ENCODE data around the gene HJV. TPM values are rescaled to one million over a fixed set of nuclear protein-coding genes. Genes with fewer than 3 reads are reported as not detected.

Gene HJV
- total and polyA plus RNA-seq, 9 donors, result not detected

DNA sequence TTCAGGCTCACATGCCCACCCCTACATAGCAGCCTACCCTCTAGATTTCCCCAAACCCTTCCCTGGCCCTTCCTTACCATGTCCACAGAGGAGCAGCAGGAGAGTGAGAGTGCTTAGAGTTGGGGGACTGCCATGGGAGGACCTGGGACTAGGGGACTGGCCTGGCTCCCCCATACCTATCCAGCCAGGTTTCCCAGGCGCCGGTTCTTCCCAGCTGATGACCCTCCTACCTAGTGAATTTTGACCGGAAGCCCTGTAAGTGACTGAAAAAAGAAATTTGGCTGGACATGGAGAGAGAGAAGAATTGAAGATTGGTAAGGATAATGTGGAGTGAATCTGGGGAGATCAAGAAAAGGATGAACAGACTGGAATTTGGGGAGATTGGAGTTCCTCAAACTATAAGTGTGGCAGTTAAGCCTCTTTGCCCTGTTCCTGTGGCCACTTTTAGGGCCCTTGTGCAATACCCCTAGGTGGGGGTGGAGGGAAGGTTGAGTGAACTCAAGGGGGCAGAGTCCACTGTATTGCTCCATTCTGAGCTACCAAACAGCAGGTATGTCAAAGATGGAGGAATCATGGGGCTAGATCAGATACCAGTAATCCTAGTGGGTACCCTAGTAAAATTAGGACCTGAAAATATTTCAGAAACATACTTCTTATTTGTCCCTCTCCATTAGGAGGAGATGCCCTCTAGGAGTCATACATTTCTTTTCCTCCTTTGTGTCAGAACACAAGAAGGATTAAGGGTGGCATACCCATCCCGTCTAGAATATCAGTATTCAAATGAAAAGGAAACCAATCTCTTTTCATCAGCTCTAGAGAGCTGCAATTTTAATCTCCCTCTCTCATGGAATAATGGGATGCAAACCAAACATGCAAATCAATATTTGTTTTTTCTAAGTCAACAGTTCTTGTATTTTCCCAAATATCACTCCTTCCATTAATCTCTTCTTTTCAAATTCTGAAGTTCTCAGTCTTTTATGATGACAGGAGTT lies 1.2 kb downstream of the HJV start:
- H3K4me1 ChIP-seq (ENCODE audit: insufficient read depth), result peaks cover 2% of the 10 kb centered on the region
- no peaks in the 10 kb centered on the region for H3K27me3 ChIP-seq
- TF ChIP-seq POLR2A (IDR thresholded peaks at IDR 0.05) (no peak), EP300 (IDR thresholded peaks at IDR 0.05) (no peak)
- TF ChIP-seq, protein P1, sequence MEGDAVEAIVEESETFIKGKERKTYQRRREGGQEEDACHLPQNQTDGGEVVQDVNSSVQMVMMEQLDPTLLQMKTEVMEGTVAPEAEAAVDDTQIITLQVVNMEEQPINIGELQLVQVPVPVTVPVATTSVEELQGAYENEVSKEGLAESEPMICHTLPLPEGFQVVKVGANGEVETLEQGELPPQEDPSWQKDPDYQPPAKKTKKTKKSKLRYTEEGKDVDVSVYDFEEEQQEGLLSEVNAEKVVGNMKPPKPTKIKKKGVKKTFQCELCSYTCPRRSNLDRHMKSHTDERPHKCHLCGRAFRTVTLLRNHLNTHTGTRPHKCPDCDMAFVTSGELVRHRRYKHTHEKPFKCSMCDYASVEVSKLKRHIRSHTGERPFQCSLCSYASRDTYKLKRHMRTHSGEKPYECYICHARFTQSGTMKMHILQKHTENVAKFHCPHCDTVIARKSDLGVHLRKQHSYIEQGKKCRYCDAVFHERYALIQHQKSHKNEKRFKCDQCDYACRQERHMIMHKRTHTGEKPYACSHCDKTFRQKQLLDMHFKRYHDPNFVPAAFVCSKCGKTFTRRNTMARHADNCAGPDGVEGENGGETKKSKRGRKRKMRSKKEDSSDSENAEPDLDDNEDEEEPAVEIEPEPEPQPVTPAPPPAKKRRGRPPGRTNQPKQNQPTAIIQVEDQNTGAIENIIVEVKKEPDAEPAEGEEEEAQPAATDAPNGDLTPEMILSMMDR (IDR thresholded peaks at IDR 0.05), result no peak
- H3K9me3 ChIP-seq, result no peaks in the 10 kb centered on the region
- no peaks in the 10 kb centered on the region for H3K36me3 ChIP-seq
- no peak overlapping the region for H3K27ac ChIP-seq
- WGBS, 3 donors, result 84 to 86% (median 85%) methylated on average over 4 of the region's 4 CpGs
- DNase-seq, result no peak
- no peak overlapping the region for H3K4me3 ChIP-seq
- intact Hi-C loops (cut with DNase I), result no loop called here

DNA sequence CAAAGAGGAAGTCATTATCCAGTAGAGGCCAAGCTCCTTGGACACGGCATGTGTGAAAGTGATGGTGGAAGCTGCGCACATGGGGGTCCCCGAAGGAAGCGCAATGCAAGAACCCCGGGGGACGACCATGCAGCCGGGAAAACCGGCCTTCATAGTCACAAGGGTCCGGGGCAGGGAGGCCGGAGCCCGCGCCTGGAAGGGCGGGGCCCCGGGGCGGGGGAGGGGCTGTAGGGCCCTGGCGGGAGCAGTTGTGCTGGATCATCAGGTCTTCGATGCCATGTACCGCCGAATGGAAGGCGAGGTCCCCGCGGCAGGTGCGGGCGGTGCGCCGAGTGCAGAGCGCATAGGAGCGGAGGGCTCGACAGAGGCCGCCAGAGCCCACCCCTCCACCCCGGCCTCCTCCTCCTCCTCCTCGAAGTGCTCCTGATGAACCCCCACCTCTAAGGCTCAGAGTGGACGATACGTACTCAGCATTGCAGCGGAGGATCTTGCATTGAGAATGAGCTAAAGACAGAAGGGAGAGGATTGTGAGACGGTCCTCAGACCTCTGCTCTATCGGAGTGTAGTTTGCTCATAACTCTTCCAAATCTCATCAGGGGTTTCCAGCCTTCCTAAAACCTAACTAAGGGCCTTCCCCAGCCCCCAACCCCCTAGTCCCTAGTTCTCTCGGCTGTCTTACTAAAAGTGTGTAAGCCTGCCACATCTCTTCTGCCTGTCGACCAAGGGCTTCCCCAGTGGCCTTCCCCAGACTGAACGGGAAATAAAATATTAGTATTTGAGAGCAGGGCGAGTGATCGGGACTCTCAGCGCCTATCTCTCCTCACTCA lies 2.1 kb downstream of the HJV start:
- TF ChIP-seq, protein P1 (IDR thresholded peaks at IDR 0.05), result no peak
- no peak for TF ChIP-seq EP300 (IDR thresholded peaks at IDR 0.05)
- H3K4me3 ChIP-seq, result peak overlapping the region; percentile 2
- H3K36me3 ChIP-seq, result no peaks in the 10 kb centered on the region
- peaks cover 2% of the 10 kb centered on the region for H3K4me1 ChIP-seq (ENCODE audit: insufficient read depth)
- DNase-seq, result peak in 1 of 5 donors; percentile 17
- 9 to 14% (median 13%) methylated on average over 42 to 43 of the region's 43 CpGs for WGBS, 3 donors
- H3K27ac ChIP-seq, result no peak overlapping the region
- intact Hi-C loops (cut with DNase I), result loop anchor here in 2 of 4 donors (10.0 kb wide), 1 partner anchor 175 kb away; the partner anchor contains the start of gene NUDT17 (in 2 of the 2)
- H3K27me3 ChIP-seq, result no peaks in the 10 kb centered on the region
- no peaks in the 10 kb centered on the region for H3K9me3 ChIP-seq

DNA sequence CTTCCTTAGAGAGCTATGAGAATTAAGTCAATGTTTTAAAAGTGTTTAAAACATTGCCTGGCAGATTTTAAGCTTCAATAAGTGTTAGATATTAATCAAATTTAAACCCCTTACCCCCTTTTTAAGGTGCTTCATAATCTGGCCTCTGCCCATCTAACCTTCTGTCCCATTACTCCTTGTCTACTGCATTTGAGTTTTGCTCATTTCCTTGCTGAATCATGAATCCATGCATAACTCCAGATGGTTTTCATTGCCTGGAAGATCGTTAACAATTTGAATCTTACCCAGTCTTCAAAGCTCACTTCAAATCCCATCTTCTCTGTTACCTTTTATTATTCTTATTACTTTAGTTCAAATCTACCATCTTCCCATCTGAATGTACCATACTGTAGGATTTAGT lies 4.6 kb downstream of the HJV start:
- H3K4me3 ChIP-seq, result no peak overlapping the region
- TF ChIP-seq EP300 (IDR thresholded peaks at IDR 0.05), result no peak
- no peak for TF ChIP-seq POLR2A (IDR thresholded peaks at IDR 0.05)
- TF ChIP-seq, protein P1 (IDR thresholded peaks at IDR 0.05), result no peak
- H3K27ac ChIP-seq, result no peak overlapping the region
- DNase-seq, result no peak
- no peaks in the 10 kb centered on the region for H3K36me3 ChIP-seq
- intact Hi-C loops (cut with DNase I), result loop anchor here in 2 of 4 donors (10.0 kb wide), 1 partner anchor 172 kb away; the partner anchor contains the start of gene NUDT17 (in 2 of the 2)
- H3K9me3 ChIP-seq, result no peaks in the 10 kb centered on the region
- no peaks in the 10 kb centered on the region for H3K27me3 ChIP-seq
- peaks cover 2% of the 10 kb centered on the region for H3K4me1 ChIP-seq (ENCODE audit: insufficient read depth)
- WGBS, 3 donors, result 29 to 48% (median 43%) methylated on average over 1 of the region's 1 CpG

GRCh38 chr1:146013559-146013922 lies 8.0 kb downstream of the HJV start:
- H3K4me1 ChIP-seq (ENCODE audit: insufficient read depth), result peaks cover 4% of the 10 kb centered on the region
- TF ChIP-seq POLR2A (IDR thresholded peaks at IDR 0.05) (no peak), EP300 (IDR thresholded peaks at IDR 0.05) (no peak)
- TF ChIP-seq, protein P1 (IDR thresholded peaks at IDR 0.05), result no peak
- no peak overlapping the region for H3K27ac ChIP-seq
- H3K36me3 ChIP-seq, result no peaks in the 10 kb centered on the region
- no peaks in the 10 kb centered on the region for H3K27me3 ChIP-seq
- no peak overlapping the region for H3K4me3 ChIP-seq
- WGBS, 3 donors, result 65 to 71% (median 67%) methylated on average over 6 of the region's 6 CpGs
- DNase-seq, result no peak
- no peaks in the 10 kb centered on the region for H3K9me3 ChIP-seq
- intact Hi-C loops (cut with DNase I), result loop anchor here in 3 of 4 donors (2.0 to 10.0 kb wide), 3 partner anchors 37 to 169 kb away; partner anchors contain the start of gene NUDT17 (in 3 of the 3)

All from ovary (tissue), 9 donors.